Spleen (tissue), 11 donors: ENCODE results near the gene SNX10. TPM values are rescaled to one million over a fixed set of nuclear protein-coding genes. Genes with fewer than 3 reads are reported as not detected.

Source experiments
- DNase-seq: peaks from one replicate; pipeline ENCODE4 v3.0.0-alpha.2; 2020
- H3K27ac ChIP-seq, 8 donors: fragments of 200-600 bp; sonication (generic) in 7 of 8; 1 replicate in 4 of 8; 2 replicates in 4 of 8; pipeline versions ENCODE4 v1.5.0 to v1.8.0; 2016 to 2021; ENCODE audit warnings: inconsistent platforms in 4 of 8, mild to moderate bottlenecking in 4 of 8, moderate library complexity in 1 of 8
- H3K27me3 ChIP-seq, 7 donors: fragments of 200-600 bp; sonication (generic) in 6 of 7; replicated peaks in 1 of 7; 1 replicate in 4 of 7; 2 replicates in 3 of 7; pipeline versions ENCODE4 v1.5.0 to v1.8.0; 2016 to 2021; ENCODE audit warnings: inconsistent platforms in 3 of 7, mild to moderate bottlenecking in 1 of 7
- H3K36me3 ChIP-seq, 6 donors: fragments of 200-600 bp; sonication (generic) in 5 of 6; 1 replicate in 4 of 6; 2 replicates in 2 of 6; pipeline versions ENCODE4 v1.5.0 to v1.8.0; 2016 to 2021; ENCODE audit warnings: inconsistent platforms in 2 of 6
- H3K4me1 ChIP-seq, 6 donors: fragments of 200-600 bp; sonication (generic) in 5 of 6; 1 replicate in 3 of 6; 2 replicates in 3 of 6; pipeline versions ENCODE4 v1.5.0 to v1.8.0; 2016 to 2021; ENCODE audit warnings: inconsistent platforms in 3 of 6
- H3K4me3 ChIP-seq, 8 donors: fragments of 200-600 bp; sonication (generic) in 7 of 8; 1 replicate in 4 of 8; 2 replicates in 4 of 8; pipeline versions ENCODE4 v1.5.0 to v1.8.0; 2016 to 2021; ENCODE audit warnings: inconsistent platforms in 4 of 8, mild to moderate bottlenecking in 4 of 8, moderate library complexity in 2 of 8
- H3K9me3 ChIP-seq, 8 donors: fragments of 200-600 bp; sonication (generic) in 7 of 8; 1 replicate in 4 of 8; 2 replicates in 4 of 8; pipeline versions ENCODE4 v1.5.0 to v1.8.0; 2016 to 2021; ENCODE audit warnings: inconsistent platforms in 4 of 8
- POLR2A ChIP-seq, 3 donors: fragments of 450-650 bp; IDR thresholded peaks; one replicate each; pipeline ENCODE4 v1.5.1; 2017; ENCODE audit warnings: antibody characterized with exemption in 3 of 3, mild to moderate bottlenecking in 1 of 3
- POLR2AphosphoS5 ChIP-seq, 3 donors: sonication (generic); formaldehyde crosslinking; IDR thresholded peaks; one replicate each; pipeline ENCODE4 v1.5.1; 2017; ENCODE audit warnings: antibody characterized with exemption in 3 of 3
- WGBS, 5 donors: extraction: QIAGEN DNeasy Blood & Tissue Kit in 3 of 5; methylation state at CpG; one replicate each; pipeline versions ENCODE4 v1.1.5 to v1.1.7; 2013 to 2018; 5-methylcytosine and 5-hydroxymethylcytosine counted together
- intact Hi-C: fragments of 100-400 bp; cut with DNase I; formaldehyde crosslinking; loops from one replicate; pipeline ENCODE4 v1.15.0; 2023; ENCODE audit warnings: low total_unique reads
- polyA plus RNA-seq, 3 donors: library from polyadenylated mRNA; stranded (reverse); fragments of 200-250 nt; gene quantifications; one replicate each; pipeline ENCODE4 v1.2.1, GENCODE V29; 2013
- total RNA-seq, 7 donors: library from RNA; depleted of rRNA in 3 of 7; stranded (reverse); fragments of >200 nt in 3 of 7; fragmentation: NEBNext Ultra II Directional in 4 of 7; extraction: Animal tissue kit (Norgen Biotek cat#: 25700) in 4 of 7; gene quantifications; one replicate each; pipeline versions ENCODE4 v1.1.0 to v1.2.1, GENCODE V29; 2016 to 2021
- TF ChIP-seq, protein P1 (sequence below), 11 experiments: fragments of 200-600 bp in 7 of 11; fragments of 450-650 bp in 4 of 11; sonication (generic) in 4 of 11; IDR thresholded peaks in 8 of 11; conservative IDR thresholded peaks in 3 of 11; 1 replicate in 7 of 11; 2 replicates in 4 of 11; pipeline versions ENCODE4 v1.4.0 to v1.8.0; 2016 to 2021; ENCODE audit warnings: antibody characterized with exemption in 11 of 11, inconsistent platforms in 4 of 11, mild to moderate bottlenecking in 1 of 11
- donor health status: healthy with polysubstance abuse.
- donor health status: DM: no; HTN: no; CAD: no; lungs with moderate emphysema.
- donor health status: DM: no; HTN: no; CAD: no.
- donor health status: Bipolar disorder and iron deficiency.
- donor health status: healthy.
- donor health status: DM: no; HTN: no; CAD: no.
- donor health status: DM: yes; HTN: yes; CAD: no.

Gene SNX10
- total and polyA plus RNA-seq, 10 donors, result 20.8 to 46.3 (median 38.7) TPM

DNA sequence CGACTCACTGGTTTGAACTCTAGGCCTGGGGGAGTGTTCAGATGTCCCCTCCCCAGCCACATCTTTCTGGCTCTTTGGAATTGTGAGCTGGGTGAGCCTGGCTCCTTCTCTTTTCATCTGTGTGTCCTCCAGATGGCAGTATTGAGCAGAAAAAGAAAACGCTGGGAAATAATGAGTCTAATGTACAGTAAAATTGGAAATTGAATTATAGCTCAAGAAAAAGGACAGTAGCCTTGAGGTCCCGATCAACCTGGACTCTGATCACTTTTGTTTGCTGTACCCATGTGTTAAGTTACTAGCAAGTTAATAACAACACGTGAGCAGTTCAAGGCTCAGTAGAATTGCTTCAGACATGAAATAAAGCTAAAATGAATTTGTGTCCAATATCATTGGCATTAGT is 77.9 kb downstream of the SNX10 start:
- no peak for TF ChIP-seq POLR2AphosphoS5 (IDR thresholded peaks at IDR 0.05)
- TF ChIP-seq, protein P1, sequence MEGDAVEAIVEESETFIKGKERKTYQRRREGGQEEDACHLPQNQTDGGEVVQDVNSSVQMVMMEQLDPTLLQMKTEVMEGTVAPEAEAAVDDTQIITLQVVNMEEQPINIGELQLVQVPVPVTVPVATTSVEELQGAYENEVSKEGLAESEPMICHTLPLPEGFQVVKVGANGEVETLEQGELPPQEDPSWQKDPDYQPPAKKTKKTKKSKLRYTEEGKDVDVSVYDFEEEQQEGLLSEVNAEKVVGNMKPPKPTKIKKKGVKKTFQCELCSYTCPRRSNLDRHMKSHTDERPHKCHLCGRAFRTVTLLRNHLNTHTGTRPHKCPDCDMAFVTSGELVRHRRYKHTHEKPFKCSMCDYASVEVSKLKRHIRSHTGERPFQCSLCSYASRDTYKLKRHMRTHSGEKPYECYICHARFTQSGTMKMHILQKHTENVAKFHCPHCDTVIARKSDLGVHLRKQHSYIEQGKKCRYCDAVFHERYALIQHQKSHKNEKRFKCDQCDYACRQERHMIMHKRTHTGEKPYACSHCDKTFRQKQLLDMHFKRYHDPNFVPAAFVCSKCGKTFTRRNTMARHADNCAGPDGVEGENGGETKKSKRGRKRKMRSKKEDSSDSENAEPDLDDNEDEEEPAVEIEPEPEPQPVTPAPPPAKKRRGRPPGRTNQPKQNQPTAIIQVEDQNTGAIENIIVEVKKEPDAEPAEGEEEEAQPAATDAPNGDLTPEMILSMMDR (IDR thresholded peaks at IDR 0.05 in 8 of 11, conservative IDR thresholded peaks at IDR 0.05 in 3 of 11), result peak; percentile 55 to 88 (median 76)
- no peak for DNase-seq
- peaks cover 0 to 19% (median 6%) of the 10 kb centered on the region in 7 donors for H3K27me3 ChIP-seq
- peak overlapping the region in 6 of 8 donors; percentile 16 to 67 (median 40) for H3K27ac ChIP-seq
- peaks cover 6 to 29% (median 17%) of the 10 kb centered on the region in 6 donors for H3K4me1 ChIP-seq
- peak overlapping the region in 2 of 8 donors; percentile 6 to 40 for H3K4me3 ChIP-seq
- peaks cover 0 to 74% (median 18%) of the 10 kb centered on the region in 6 donors for H3K36me3 ChIP-seq
- H3K9me3 ChIP-seq, result no peaks in the 10 kb centered on the region
- intact Hi-C loops, result loop anchor here (5.0 kb wide), 3 partner anchors 282 to 793 kb away; no protein-coding TSS in a partner anchor
- WGBS, 5 donors, result 4 to 10% (median 5%) methylated on average over 4 of the region's 4 CpGs

DNA sequence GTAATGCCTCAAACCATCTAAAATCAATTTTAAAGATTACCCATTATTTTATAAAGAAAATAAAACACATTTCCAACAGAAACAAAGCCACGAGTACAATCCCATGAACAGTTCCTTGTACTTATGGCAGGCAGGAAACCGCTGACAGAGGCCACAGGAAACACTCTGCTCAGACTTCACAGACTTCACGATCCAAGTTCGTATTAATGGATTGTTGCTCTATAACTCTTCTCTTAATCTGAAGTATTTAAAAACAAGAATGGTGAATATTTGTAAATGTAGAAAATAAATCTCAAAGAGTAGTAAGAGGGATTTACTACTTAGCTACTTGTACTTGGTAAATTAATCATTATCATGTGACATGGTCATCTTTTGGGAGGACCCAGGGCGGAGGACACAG is 78.3 kb downstream of the SNX10 start:
- WGBS, 5 donors, result 21 to 26% (median 25%) methylated on average over 5 of the region's 5 CpGs
- Histone ChIP-seq H3K4me3 (peak overlapping the region in 2 of 8 donors; percentile 6 to 40), H3K4me1 (peaks cover 6 to 26% (median 13%) of the 10 kb centered on the region in 6 donors), H3K27me3 (peaks cover 0 to 23% (median 6%) of the 10 kb centered on the region in 7 donors), H3K9me3 (no peaks in the 10 kb centered on the region), H3K36me3 (peaks cover 0 to 70% (median 18%) of the 10 kb centered on the region in 6 donors), H3K27ac (peak overlapping the region in 6 of 8 donors; percentile 16 to 67 (median 40))
- intact Hi-C loops, result loop anchor here (10.0 kb wide), 1 partner anchor 135 kb away; no protein-coding TSS in a partner anchor
- DNase-seq, result no peak
- TF ChIP-seq POLR2AphosphoS5 (IDR thresholded peaks at IDR 0.05) (no peak), POLR2A (IDR thresholded peaks at IDR 0.05) (no peak)
- TF ChIP-seq, protein P1 (IDR thresholded peaks at IDR 0.05 in 8 of 11, conservative IDR thresholded peaks at IDR 0.05 in 3 of 11), result no peak

DNA sequence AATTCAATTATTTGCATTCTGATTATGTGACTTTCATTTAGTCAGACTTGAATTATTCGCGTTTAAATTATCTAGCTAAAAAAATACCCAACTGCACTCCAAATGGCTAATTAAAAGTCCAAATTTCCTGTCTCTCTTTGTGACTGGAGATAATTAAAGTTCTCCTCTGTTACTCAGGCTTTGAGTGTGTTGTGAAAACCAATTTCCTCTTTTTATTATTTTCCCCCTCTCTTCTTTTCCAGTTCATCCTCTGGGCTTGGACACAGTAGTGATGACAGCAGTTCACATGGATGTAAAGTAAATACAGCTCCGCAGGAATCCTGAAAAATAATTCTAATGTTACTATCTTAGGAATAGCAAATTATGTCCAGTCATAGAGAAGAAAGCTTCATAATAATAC is 80.6 kb downstream of the SNX10 start:
- no peak for DNase-seq
- Histone ChIP-seq H3K27me3 (peaks cover 0 to 44% (median 22%) of the 10 kb centered on the region in 7 donors), H3K4me1 (peaks cover 15 to 40% (median 27%) of the 10 kb centered on the region in 6 donors), H3K36me3 (peaks cover 0 to 48% (median 10%) of the 10 kb centered on the region in 6 donors), H3K4me3 (no peak overlapping the region), H3K9me3 (no peaks in the 10 kb centered on the region), H3K27ac (peak overlapping the region in 1 of 8 donors; percentile 3)
- 44 to 61% (median 52%) methylated on average over 3 of the region's 3 CpGs for WGBS, 5 donors
- TF ChIP-seq POLR2A (IDR thresholded peaks at IDR 0.05) (no peak), POLR2AphosphoS5 (IDR thresholded peaks at IDR 0.05) (no peak)
- TF ChIP-seq, protein P1 (IDR thresholded peaks at IDR 0.05 in 8 of 11, conservative IDR thresholded peaks at IDR 0.05 in 3 of 11), result no peak
- intact Hi-C loops, result loop anchor here (10.0 kb wide), 1 partner anchor 133 kb away; no protein-coding TSS in a partner anchor

DNA sequence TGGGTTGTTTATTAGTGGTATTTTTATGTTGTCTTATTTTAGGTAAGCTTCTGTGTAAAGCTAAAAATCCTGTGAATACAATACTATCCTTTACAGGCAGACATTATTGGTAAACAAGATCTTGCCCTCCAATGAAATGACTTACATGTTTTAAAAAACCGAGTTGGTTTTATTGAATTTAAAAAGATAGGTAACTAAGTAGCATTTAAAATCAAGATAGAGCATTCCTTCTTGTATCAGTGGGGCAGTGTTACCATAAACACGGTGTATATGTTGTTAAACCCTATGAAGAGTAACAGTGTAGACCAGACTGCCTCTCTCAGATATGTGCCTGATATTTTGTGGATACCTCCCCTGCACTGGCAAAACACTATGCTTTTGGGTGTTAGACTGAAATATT is 81.0 kb downstream of the SNX10 start:
- H3K4me3 ChIP-seq, result no peak overlapping the region
- H3K9me3 ChIP-seq, result no peaks in the 10 kb centered on the region
- peak overlapping the region in 1 of 8 donors; percentile 3 for H3K27ac ChIP-seq
- intact Hi-C loops, result loop anchor here (10.0 kb wide), 1 partner anchor 132 kb away; no protein-coding TSS in a partner anchor
- peaks cover 15 to 45% (median 29%) of the 10 kb centered on the region in 6 donors for H3K4me1 ChIP-seq
- peaks cover 0 to 44% (median 8%) of the 10 kb centered on the region in 6 donors for H3K36me3 ChIP-seq
- 46 to 66% (median 57%) methylated on average over 2 of the region's 2 CpGs for WGBS, 5 donors
- H3K27me3 ChIP-seq, result peaks cover 0 to 49% (median 27%) of the 10 kb centered on the region in 7 donors
- no peak for DNase-seq
- TF ChIP-seq, protein P1 (IDR thresholded peaks at IDR 0.05 in 8 of 11, conservative IDR thresholded peaks at IDR 0.05 in 3 of 11), result no peak
- TF ChIP-seq POLR2A (IDR thresholded peaks at IDR 0.05) (no peak), POLR2AphosphoS5 (IDR thresholded peaks at IDR 0.05) (no peak)
